OCI-LY1 (cell line): ENCODE results near the gene PTPRG.

Experiments used
- H2AFZ ChIP-seq: fragments of 200-600 bp; sonication (generic), shearing (Covaris generic); 2 replicates; pipeline ENCODE4 v1.6.0; 2014; ENCODE audit warnings: antibody characterized with exemption, mild to moderate bottlenecking, low read length
- H3F3A ChIP-seq: fragments of 200-600 bp; sonication (generic), shearing (Covaris generic); 2 replicates; pipeline ENCODE4 v1.6.0; 2014; ENCODE audit warnings: mild to moderate bottlenecking, antibody characterized with exemption, low read length, moderate library complexity; ENCODE audit not compliant: insufficient read depth
- H3K27ac ChIP-seq: fragments of 200-600 bp; sonication (generic); 2 replicates; pipeline ENCODE4 v1.5.1; 2014; ENCODE audit warnings: low read length, mixed run types, mild to moderate bottlenecking, low read depth; ENCODE audit not compliant: poor library complexity, severe bottlenecking
- H3K27me3 ChIP-seq: fragments of 200-600 bp; sonication (generic); 2 replicates; pipeline ENCODE4 v1.6.0; 2014; ENCODE audit warnings: antibody characterized with exemption, mild to moderate bottlenecking, low read length, moderate library complexity; ENCODE audit not compliant: insufficient read depth
- H3K36me3 ChIP-seq: fragments of 200-600 bp; sonication (generic); 2 replicates; pipeline ENCODE4 v1.6.1; 2014; ENCODE audit warnings: mild to moderate bottlenecking, antibody characterized with exemption, low read length, moderate library complexity, mixed read lengths; ENCODE audit not compliant: insufficient read depth
- H3K4me1 ChIP-seq: fragments of 200-600 bp; sonication (generic); 2 replicates; pipeline ENCODE4 v1.5.1; 2014; ENCODE audit warnings: mild to moderate bottlenecking, low read length, moderate library complexity; ENCODE audit not compliant: insufficient read depth, severe bottlenecking
- H3K4me2 ChIP-seq: fragments of 200-600 bp; sonication (generic), shearing (Covaris generic); 2 replicates; pipeline ENCODE4 v1.6.1; 2014; ENCODE audit warnings: low read length
- H3K4me3 ChIP-seq: fragments of 200-600 bp; sonication (generic); 2 replicates; pipeline ENCODE4 v1.5.1; 2014; ENCODE audit warnings: low read length, low read depth, mild to moderate bottlenecking, mixed read lengths; ENCODE audit not compliant: poor library complexity, severe bottlenecking
- H3K79me2 ChIP-seq: fragments of 200-600 bp; shearing (Covaris generic); 2 replicates; pipeline ENCODE4 v1.6.1; 2016; ENCODE audit warnings: mixed run types, low read length, mixed read lengths; ENCODE audit not compliant: insufficient read depth
- H3K9ac ChIP-seq: fragments of 200-600 bp; sonication (generic), shearing (Covaris generic); 2 replicates; pipeline ENCODE4 v1.6.1; 2014; ENCODE audit warnings: mild to moderate bottlenecking, low read length, mixed read lengths
- H3K9me2 ChIP-seq: fragments of 200-600 bp; sonication (generic), shearing (Covaris generic); 2 replicates; pipeline ENCODE4 v1.6.1; 2014; ENCODE audit warnings: low read depth, mild to moderate bottlenecking, low read length, mixed read lengths
- H3K9me3 ChIP-seq: fragments of 200-600 bp; shearing (Covaris generic); 2 replicates; pipeline ENCODE4 v1.6.1; 2014; ENCODE audit warnings: low read length, mixed read lengths
- H4K20me1 ChIP-seq: fragments of 200-600 bp; sonication (generic), shearing (Covaris generic); 2 replicates; pipeline ENCODE4 v1.6.0; 2016; ENCODE audit warnings: mild to moderate bottlenecking, low read length; ENCODE audit not compliant: insufficient read depth
- EZH2 ChIP-seq: fragments of 200-600 bp; sonication (generic), shearing (Covaris generic); IDR thresholded peaks from 2 replicates; pipeline ENCODE4 v1.8.0; 2017; ENCODE audit warnings: borderline replicate concordance, mixed run types, mild to moderate bottlenecking, antibody characterized with exemption, low read length, moderate library complexity, mixed read lengths
- TF ChIP-seq, protein P1 (sequence below): fragments of 200-600 bp; sonication (generic), shearing (Covaris generic); IDR thresholded peaks from 2 replicates; pipeline ENCODE4 v1.5.1; 2017; ENCODE audit warnings: mild to moderate bottlenecking, antibody characterized with exemption, low read length, moderate library complexity, mixed read lengths

PTPRG gene

GRCh38 chr3:61561374-61562041, at the start of gene PTPRG:
TSS of gene PTPRG (plus strand) at chr3:61561571. CDS start at chr3:61562288, 717 bp downstream.
- no peak within 1 kb of the TSS for H2AFZ ChIP-seq
- H3K9ac ChIP-seq = no peak within 1 kb of the TSS
- no peaks in the 10 kb centered on the region for H3K79me2 ChIP-seq

GRCh38 chr3:61518590-61518989, 42.8 kb upstream of the PTPRG start:
- H3K27ac ChIP-seq = no peak overlapping the region
- H3K9ac ChIP-seq = no peak overlapping the region
- TF ChIP-seq EZH2 = no peak
- TF ChIP-seq, protein P1, sequence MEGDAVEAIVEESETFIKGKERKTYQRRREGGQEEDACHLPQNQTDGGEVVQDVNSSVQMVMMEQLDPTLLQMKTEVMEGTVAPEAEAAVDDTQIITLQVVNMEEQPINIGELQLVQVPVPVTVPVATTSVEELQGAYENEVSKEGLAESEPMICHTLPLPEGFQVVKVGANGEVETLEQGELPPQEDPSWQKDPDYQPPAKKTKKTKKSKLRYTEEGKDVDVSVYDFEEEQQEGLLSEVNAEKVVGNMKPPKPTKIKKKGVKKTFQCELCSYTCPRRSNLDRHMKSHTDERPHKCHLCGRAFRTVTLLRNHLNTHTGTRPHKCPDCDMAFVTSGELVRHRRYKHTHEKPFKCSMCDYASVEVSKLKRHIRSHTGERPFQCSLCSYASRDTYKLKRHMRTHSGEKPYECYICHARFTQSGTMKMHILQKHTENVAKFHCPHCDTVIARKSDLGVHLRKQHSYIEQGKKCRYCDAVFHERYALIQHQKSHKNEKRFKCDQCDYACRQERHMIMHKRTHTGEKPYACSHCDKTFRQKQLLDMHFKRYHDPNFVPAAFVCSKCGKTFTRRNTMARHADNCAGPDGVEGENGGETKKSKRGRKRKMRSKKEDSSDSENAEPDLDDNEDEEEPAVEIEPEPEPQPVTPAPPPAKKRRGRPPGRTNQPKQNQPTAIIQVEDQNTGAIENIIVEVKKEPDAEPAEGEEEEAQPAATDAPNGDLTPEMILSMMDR = no peak
- no peak overlapping the region for H2AFZ ChIP-seq
- H3K36me3 ChIP-seq = no peaks in the 10 kb centered on the region
- no peaks in the 10 kb centered on the region for H3K79me2 ChIP-seq
- H3K9me3 ChIP-seq = no peaks in the 10 kb centered on the region
- H3K9me2 ChIP-seq = no peaks in the 10 kb centered on the region
- no peaks in the 10 kb centered on the region for H3F3A ChIP-seq
- H4K20me1 ChIP-seq = no peaks in the 10 kb centered on the region
- no peak overlapping the region for H3K4me3 ChIP-seq
- H3K27me3 ChIP-seq = no peaks in the 10 kb centered on the region
- H3K4me1 ChIP-seq = no peaks in the 10 kb centered on the region
- H3K4me2 ChIP-seq = no peak overlapping the region

More at GRCh38 chr3:61561374-61562041, at the start of gene PTPRG:
- no peaks in the 10 kb centered on the region for H3F3A ChIP-seq
- no peak within 1 kb of the TSS for H3K4me2 ChIP-seq
- H3K4me1 ChIP-seq = no peaks in the 10 kb centered on the region
- no peak within 1 kb of the TSS for H3K27ac ChIP-seq
- H3K9me3 ChIP-seq = no peaks in the 10 kb centered on the region
- H4K20me1 ChIP-seq = no peaks in the 10 kb centered on the region
- H3K4me3 ChIP-seq = no peak within 1 kb of the TSS
- no peak for TF ChIP-seq EZH2
- TF ChIP-seq, protein P1 = no peak
- H3K9me2 ChIP-seq = no peaks in the 10 kb centered on the region
- H3K27me3 ChIP-seq = no peaks in the 10 kb centered on the region
- H3K36me3 ChIP-seq = no peaks in the 10 kb centered on the region

GRCh38 chr3:61520966-61521628, 40.3 kb upstream of the PTPRG start:
- Histone ChIP-seq H3K27ac (no peak overlapping the region), H3K4me3 (no peak overlapping the region)
- TF ChIP-seq, protein P1 = no peak
- no peak for TF ChIP-seq EZH2

More at GRCh38 chr3:61520966-61521628, 40.3 kb upstream of the PTPRG start:
- no peak overlapping the region for H2AFZ ChIP-seq
- H3K9me3 ChIP-seq = no peaks in the 10 kb centered on the region
- no peaks in the 10 kb centered on the region for H4K20me1 ChIP-seq
- H3K4me2 ChIP-seq = no peak overlapping the region
- no peaks in the 10 kb centered on the region for H3K36me3 ChIP-seq
- H3K27me3 ChIP-seq = no peaks in the 10 kb centered on the region
- H3K79me2 ChIP-seq = no peaks in the 10 kb centered on the region
- H3F3A ChIP-seq = no peaks in the 10 kb centered on the region
- H3K9ac ChIP-seq = no peak overlapping the region
- no peaks in the 10 kb centered on the region for H3K4me1 ChIP-seq
- H3K9me2 ChIP-seq = no peaks in the 10 kb centered on the region
